ENCODE data around the gene GGACT.
A peak's percentile ranks its signal among the peaks of the same experiment; 100 is the strongest.
"Not testable (repeated sequence)": the region's sequence is repeated elsewhere in the genome, so short reads cannot be mapped to it uniquely, and the experiment has no call there.

GGACT gene

DNA sequence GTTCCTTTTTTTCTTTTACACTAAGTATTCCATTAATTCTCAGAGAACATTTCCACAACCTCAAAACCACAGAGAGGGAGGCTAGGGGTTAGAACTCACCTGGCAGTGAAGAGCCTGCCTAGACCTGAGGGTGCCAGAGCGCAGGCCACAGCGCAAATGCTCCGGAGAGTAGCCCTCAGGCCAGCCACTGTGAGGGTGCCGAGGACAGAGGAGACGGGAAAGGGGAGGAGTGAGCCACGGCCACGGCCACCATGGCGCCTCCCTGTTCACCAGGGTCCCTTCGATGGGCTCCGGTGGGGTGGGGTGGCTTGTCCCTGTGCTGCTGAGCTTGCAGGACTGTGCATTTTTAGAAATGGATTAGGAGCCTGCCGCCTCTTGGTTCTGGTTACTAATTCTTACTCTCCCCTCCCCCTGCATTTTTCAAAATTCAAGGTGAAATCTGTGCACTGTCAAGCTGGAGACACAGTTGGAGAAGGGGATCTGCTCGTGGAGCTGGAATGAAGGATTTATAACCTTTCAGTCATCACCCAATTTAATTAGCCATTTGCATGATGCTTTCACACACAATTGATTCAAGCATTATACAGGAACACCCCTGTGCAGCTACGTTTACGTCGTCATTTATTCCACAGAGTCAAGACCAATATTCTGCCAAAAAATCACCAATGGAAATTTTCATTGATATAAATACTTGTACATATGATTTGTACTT is 58.8 kb downstream of the GGACT start:
- DNase-seq (ENCODE audit: low read depth in 2 of 2): no peak

- DNase-seq (ENCODE audit: low read depth in 2 of 2): no peak
Observed at GRCh38 chr13:100528820-100529219, 59.8 kb downstream of the GGACT start.

DNA sequence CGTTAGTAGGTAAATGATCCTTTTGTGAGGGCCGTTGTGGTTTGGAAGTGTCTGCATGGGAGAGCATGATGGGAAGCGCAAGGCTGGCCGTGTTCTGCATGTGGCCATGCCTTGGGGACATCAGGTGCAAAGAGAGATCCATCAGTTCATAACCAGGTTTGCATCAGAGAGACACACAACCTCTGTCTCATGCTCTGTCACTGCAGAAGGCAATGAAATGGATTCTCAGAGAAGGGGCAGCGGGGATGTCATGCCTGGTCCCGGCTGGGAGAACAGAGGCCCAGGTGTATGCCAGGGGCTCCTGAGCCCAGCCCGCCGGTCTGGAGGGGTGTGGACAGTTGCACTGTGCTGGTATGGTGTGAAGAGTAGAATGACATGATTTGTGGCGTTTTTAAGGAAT is 60.2 kb downstream of the GGACT start:
- DNase-seq (ENCODE audit: low read depth in 2 of 2): no peak

GRCh38 chr13:100527644-100528043 is 60.9 kb downstream of the GGACT start:
- DNase-seq (ENCODE audit: low read depth in 2 of 2): no peak

DNA sequence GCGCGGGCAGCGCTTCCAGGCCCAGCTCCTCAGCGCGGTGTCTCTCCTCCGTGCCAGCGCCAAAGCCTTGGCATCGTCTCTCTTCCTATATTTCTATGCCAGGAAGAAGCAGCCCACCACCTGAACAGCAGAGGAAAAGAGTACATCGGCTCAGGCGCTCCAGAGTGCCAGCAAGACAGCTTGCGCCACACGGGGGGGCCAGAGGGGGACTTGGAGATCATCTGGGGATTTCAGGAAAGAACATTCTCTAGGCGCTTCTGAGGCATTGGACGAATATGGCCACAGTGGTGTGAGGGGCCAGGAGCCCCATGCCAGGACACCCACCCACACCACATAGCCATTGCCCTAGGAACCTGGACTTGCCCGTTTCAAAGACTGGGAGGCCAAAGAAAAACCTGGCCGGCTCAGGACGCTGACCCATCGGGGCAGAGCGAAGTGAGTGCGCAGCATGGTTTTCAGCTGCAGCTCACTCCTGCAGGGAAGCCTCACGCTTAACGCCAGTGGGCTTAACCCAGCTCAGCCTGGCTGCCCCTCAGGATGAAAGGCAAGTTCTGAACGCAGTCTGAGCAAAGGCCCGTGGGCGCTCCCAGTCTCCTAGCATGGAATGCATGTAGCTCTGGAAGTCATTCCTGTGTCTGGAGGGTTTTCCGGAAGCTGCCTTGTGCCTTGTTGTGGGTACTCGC is 62.1 kb downstream of the GGACT start:
- DNase-seq (ENCODE audit: low read depth in 2 of 2): no peak

- DNase-seq (ENCODE audit: low read depth in 2 of 2): no peak
Observed at GRCh38 chr13:100525453-100526317, 62.9 kb downstream of the GGACT start.

GRCh38 chr13:100524688-100525087 is 63.9 kb downstream of the GGACT start:
- DNase-seq (ENCODE audit: low read depth in 2 of 2): not testable (repeated sequence)

GRCh38 chr13:100523981-100524386 is 64.6 kb downstream of the GGACT start:
- no peak for DNase-seq (ENCODE audit: low read depth in 2 of 2)

DNA sequence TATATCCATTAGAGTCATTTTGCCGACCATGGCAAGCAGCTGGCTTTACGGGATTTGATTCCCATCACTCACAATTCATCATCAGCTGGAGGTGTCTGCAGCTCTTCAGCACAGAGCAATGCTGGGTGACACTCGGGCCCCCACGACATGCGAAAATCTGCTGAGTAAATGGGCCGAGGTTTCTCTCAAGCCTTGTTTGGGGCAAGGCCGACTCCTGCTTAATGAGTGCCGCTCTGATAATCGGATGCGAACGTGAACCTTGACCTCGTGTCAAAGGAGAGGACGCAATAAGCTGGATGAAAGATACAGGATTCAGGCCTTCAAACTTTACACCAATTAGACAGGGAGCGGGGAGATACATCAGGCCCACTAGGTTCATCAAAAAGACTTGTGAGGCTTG is 65.2 kb downstream of the GGACT start:
- DNase-seq (ENCODE audit: low read depth in 2 of 2): no peak

DNA sequence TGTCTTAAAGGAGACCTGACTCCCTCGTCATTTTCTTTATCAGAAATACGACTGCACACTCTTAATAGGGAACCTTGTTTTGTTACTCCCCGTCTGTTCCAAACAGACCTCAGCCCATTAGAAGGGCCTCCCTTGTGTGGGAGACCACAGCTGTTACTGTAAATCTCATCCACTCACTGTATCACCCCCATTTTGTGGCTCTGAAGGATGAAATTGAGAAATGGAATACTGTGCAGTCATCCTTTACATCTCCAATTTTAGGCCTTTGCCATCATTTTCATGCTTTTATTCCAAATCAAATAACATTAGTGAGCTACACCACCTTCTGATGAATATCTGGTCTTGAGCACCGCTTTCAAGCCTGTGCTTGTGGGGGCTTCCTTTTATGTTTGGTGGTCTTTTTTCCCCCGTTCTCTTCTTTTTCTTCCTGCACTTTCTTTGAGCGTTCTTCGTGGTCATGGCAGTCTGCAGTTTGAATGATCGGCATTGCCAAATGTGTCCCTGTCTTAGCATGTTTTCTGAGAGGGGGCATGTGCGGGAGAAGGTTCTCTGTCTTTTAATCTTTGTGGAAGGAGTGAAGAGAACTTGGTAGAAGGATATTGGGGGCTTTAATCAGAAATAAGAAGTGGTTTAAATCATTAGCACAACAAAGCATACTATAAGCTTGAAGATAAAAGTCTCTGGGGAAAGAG is 65.8 kb downstream of the GGACT start:
- DNase-seq (ENCODE audit: low read depth in 2 of 2): no peak

GRCh38 chr13:100521851-100522617 is 66.6 kb downstream of the GGACT start:
- DNase-seq (ENCODE audit: low read depth in 2 of 2): no peak

DNA sequence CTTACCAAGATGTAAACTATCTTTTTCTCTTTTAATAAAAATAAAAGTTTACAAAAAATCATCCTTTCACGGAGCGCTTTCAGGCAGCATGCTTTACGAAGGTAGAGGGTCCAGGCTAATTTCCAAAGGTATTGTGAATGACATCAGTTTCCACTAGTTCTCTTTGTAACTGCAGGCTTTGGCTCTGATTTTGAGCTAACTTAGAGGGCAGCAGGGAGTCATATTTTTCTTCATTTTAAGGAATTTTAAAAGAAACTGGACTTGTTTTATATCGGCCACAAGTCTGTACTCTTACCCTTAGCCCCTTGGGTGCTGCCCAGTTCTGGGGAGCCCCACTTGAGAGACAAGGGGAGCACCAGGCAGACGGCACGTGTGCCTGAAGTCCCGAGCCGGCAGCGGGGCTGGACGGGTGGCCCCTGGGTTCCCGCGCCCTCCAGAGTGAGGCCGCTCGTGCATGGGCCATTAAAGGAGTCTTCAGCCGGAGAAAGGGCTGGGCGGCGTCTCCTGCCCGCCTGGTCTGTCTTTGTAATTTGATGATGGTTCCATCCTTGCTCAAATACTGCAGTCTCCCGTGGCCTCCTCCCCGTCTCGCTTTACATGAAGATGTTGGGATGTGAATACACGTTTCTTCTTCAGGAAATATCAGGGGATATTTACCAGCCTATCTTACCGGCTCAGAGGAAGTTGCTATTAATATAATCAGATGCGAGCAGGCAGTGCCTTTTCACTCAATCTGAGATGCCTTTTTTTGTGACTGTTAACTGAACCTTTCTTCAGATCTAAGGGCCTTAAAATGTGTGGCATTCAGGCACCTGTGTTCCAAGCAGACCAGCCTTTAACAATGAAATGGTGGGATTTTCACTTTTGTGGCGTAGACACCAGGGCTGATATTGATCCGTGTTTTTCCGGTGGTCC is 67.4 kb downstream of the GGACT start:
- no peak for DNase-seq (ENCODE audit: low read depth in 2 of 2)

DNA sequence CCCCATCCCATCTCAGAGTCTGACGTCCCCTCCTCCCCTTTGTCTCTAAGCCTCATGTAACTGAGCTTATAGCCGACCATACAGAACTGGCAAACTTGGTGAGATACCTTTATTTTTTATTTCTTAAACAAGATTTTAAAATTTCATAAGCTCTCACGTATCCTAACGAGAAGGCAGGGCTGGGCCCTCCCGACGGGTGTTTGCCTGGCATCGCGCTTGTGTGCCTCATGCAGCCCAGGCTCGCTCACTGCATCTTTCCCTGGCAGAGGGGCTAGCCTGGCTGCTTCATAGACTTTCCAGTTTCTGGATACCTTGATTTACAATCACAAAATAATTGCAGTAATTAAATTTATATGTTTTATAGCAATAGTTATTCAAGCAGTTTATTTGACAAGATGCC is 69.0 kb downstream of the GGACT start:
- no peak for DNase-seq (ENCODE audit: low read depth in 2 of 2)

- no peak for DNase-seq (ENCODE audit: low read depth in 2 of 2)
Observed at GRCh38 chr13:100518394-100519062, 70.1 kb downstream of the GGACT start.

DNA sequence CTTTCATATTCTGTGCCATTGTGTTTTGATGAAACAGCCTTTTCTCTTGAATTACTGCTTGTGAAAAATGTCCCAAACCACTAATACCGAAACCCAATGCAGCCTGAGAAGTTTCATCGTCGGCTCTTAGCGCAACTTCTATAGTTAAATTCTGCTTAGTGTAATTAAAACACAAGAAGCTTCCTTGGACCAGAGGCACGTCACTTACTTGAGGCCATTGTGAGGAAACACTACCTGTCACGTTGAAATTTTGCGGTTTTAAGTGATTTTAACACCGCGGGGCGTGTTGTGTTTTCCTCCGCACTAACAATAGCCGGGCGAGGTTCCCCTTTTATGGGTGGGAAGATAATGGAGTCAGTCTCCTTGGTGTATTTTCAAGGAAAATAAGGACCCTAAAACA is 70.9 kb downstream of the GGACT start:
- DNase-seq (ENCODE audit: low read depth in 2 of 2): no peak

DNA sequence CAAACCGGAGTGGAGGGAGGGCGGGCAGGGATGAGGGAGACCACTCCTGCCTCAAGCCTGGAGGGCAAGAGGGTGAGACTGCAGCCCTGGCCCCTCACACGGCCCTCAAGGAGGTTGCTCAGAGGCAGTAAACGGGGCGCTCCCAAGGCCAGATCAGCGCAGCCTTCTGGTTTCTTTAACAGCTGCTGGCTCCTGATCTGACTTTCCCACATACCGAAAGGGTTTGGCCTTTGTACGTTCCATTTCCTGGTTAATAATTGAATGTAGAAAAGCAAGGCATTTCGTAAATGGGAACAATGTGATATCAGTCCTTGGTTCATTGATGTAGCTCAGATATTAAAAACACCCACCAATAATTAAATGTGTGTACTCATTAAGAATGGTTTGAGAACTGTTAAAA is 71.5 kb downstream of the GGACT start:
- no peak for DNase-seq (ENCODE audit: low read depth in 2 of 2)

DNA sequence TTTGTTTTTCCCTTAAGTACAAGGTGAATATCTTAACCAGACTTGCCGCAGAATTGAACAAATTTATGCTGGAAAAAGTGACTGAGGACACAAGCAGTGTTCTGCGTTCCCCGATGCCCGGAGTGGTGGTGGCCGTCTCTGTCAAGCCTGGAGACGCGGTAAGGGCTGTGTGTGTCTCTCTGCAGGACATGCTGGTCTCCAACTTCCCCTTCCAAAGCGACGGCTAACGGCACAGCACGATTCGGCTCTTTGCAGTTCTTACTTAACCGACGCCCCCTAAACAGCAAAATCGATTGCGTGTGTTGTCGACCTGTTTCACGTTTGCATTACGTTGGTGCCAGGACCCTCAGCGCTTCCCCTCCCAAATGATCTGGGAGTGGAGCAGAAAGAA is 73.2 kb downstream of the GGACT start:
- DNase-seq (ENCODE audit: low read depth in 2 of 2): no peak

DNA sequence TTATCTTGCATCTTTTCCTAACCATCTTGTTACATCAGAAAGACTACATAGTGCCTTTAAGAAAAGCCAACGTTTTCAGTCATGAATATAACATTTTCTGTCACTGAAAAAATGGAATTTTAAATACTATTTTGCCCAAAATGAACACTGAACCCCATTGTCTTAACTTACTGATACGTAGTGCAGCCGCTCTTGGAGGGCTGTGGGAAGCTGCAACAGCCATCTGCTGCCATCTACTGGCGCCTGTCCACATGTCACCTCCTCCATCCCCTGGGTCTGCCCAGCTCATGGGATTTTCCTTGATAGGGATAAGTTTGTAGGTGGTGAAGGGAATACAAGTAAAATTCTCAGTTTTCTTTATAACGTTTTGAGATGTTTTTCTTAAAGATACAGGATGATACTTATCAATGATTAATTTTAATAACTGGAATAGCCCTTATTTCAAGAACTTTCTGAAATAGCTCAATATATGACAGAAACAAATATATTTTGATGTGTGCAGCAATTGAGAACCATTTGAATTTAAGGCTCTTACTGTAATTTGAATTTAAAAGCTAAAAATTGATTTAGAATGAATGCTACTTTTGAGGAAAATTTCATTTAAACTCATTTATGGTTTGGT is 73.7 kb downstream of the GGACT start:
- DNase-seq (ENCODE audit: low read depth in 2 of 2): peak; percentile 39 to 58

GRCh38 chr13:100513987-100514670 is 74.5 kb downstream of the GGACT start:
- no peak for DNase-seq (ENCODE audit: low read depth in 2 of 2)
